Suprapubic skin (tissue), 4 donors: ENCODE results near the gene TRIM47.

Experiments used
- CTCF ChIP-seq, 2 donors: fragments of 200-600 bp in 1 of 2; fragments of 450-650 bp in 1 of 2; sonication (generic) in 1 of 2; IDR thresholded peaks; one replicate each; pipeline ENCODE4 v1.5.1; 2016 to 2019; ENCODE audit warnings: antibody characterized with exemption in 2 of 2, mild to moderate bottlenecking in 1 of 2, moderate library complexity in 1 of 2
- POLR2A ChIP-seq, 2 donors: fragments of 450-650 bp; IDR thresholded peaks; one replicate each; pipeline ENCODE4 v1.6.1; 2017; ENCODE audit warnings: antibody characterized with exemption in 2 of 2, mild to moderate bottlenecking in 2 of 2, moderate library complexity in 2 of 2
- POLR2AphosphoS5 ChIP-seq, 3 donors: sonication (generic); formaldehyde crosslinking; IDR thresholded peaks; one replicate each; pipeline ENCODE4 v1.6.1; 2017; ENCODE audit warnings: antibody characterized with exemption in 3 of 3

- no peak for TF ChIP-seq POLR2A (IDR thresholded peaks at IDR 0.05)
- no peak for TF ChIP-seq CTCF (IDR thresholded peaks at IDR 0.05)
- no peak for TF ChIP-seq POLR2AphosphoS5 (IDR thresholded peaks at IDR 0.05)
These were observed 43.2 kb upstream of the TRIM47 start for GRCh38 chr17:75921596-75921995.
